Kasumi-1 (cell line): ENCODE results near the gene MYO1H.
"Not testable (repeated sequence)": the region's sequence is repeated elsewhere in the genome, so short reads cannot be mapped to it uniquely, and the experiment has no call there.

Experiments used
- DNase-seq, 2 experiments: peaks; one replicate each; lab custom pipeline; 2025; lab: John Stamatoyannopoulos, UW

MYO1H gene

GRCh38 chr12:109343677-109344076 lies 4.0 kb upstream of the MYO1H start:
- no peak for DNase-seq

DNA sequence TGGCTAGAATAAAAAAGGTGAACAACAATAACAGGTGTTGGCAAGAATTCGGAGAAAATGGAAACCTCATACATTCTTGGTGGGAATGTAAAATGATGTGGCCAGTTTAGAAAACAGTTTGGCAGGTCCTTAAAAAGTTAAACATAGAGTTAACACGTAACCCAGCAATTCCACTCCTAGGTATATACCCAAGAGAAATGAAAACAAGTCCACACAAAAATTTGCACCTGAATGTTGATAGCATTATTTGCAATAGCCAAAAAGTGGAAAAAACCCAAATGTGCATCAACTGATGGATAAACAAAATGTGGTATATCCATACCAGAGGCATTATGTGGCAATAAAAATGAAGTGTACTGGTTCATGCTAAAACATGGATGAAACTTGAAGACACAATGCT lies 2.3 kb upstream of the MYO1H start:
- no peak for DNase-seq

GRCh38 chr12:109346920-109347319 lies 780 bp upstream of the MYO1H start:
- no peak for DNase-seq

GRCh38 chr12:109352184-109352583 lies 4.5 kb downstream of the MYO1H start:
- no peak for DNase-seq

DNA sequence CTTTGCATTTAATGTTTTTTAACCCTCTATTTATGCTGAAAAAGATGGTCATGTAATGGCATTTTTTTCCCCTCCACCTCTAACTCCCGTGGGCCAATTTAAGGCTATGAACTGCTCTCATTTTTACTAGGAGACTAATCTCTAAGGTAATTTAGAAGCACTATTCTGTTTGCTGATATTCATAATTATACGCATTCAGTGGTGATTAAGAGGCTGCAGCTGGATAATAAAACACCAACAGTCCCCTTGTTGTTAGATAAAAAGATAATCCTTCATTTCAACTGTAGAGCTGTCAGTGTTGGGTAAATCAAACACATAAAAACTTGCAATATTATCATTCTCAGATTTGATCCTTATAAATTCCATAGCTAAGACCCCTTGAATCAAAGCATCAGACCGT lies 8.9 kb downstream of the MYO1H start:
- no peak for DNase-seq

DNA sequence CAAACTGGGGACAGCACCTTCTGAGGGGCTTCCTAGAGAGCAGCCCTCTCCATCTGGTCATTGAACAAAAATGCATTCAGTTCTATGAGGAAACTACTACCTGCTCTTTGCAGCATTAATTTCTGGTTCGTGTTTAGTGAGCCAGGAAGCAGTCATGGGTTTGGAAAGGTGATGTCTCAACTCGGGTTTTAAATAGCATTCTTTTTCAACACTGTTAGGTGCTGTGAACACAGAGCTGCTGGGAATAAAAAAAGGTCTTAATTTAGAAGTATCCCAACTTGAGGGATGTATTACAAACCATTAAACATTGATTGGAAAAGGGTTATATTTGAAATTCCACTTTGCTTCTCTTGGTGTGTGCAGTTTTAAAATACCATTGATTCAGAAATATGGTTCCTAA lies 9.3 kb downstream of the MYO1H start:
- no peak for DNase-seq

- DNase-seq, result no peak
Measured at GRCh38 chr12:109358154-109358869, 10.6 kb downstream of the MYO1H start.

DNA sequence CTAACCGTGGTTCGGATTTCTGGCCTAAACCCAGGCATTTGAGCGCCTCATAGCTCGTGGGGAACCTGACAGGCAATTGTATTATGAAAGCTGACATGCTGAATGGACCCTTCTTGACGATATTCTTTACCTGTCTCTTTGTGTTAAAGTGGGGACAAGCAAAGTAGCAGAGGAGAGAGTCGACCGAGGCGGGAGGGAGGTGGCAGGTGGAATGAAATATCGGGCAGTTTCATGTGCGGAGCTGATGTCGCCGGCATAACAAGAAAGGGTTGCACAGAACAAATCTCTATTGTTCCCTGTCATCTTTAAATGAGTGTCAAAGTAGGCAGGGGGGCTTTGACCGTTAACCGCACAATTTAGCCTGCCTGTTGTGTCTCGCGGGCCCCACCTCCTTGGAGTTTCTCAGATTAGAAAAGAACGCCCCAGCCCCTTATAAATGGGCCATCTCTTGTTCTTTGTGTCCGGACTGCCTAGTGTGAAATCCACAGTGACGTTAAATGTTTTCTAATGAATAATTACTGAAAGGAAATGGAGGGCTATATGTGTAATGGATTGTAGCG lies 11.5 kb downstream of the MYO1H start:
- DNase-seq, result no peak

GRCh38 chr12:109369831-109370230 lies 22.1 kb downstream of the MYO1H start:
- DNase-seq, result no peak

GRCh38 chr12:109377139-109377685 lies 29.5 kb downstream of the MYO1H start:
- no peak for DNase-seq

GRCh38 chr12:109378569-109378968 lies 30.9 kb downstream of the MYO1H start:
- no peak for DNase-seq

GRCh38 chr12:109382031-109382430 lies 34.3 kb downstream of the MYO1H start:
- DNase-seq, result no peak

GRCh38 chr12:109383240-109383639 lies 35.5 kb downstream of the MYO1H start:
- DNase-seq, result no peak

- peak; percentile 71 to 83 for DNase-seq
Measured at GRCh38 chr12:109385339-109386058, 37.8 kb downstream of the MYO1H start.

- DNase-seq, result no peak
Measured at GRCh38 chr12:109386059-109386433, 38.3 kb downstream of the MYO1H start.

DNA sequence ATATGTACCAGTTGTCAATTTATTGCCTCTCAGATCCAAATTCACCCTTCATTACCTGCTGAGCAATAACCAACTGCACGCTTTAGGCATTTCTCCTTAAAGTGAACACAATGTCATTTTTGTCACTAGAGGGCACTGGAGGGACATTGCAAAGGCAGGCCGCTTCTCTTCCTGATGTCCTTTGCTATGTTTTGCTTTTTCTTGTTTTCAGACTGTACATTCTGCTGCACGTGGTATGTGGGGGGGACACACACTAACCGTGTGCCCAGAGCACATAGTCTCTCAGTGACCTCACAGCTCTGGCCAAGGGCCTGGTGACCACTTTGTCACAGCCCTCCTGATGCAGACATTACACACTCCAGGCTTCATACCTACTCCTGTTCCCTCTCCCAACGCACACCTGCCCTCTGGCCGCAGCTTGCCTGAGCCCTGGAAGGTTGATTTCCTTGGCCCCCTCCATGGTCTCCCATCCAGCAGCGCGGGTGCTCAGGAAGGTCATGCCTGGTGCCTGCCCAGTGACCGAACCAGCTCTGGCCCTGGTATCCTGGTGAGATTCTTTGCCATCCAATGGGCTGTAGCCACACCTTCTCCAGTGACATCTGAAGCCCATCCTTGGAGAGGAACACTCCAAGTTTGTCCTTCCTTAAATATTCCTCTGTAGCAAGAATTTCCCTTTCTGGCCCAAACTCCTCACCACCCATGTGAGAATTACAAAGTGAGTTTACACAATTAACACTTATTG lies 39.9 kb downstream of the MYO1H start:
- DNase-seq, result peak; percentile 84 to 90

GRCh38 chr12:109388167-109388563 lies 40.5 kb downstream of the MYO1H start:
- DNase-seq, result no peak

DNA sequence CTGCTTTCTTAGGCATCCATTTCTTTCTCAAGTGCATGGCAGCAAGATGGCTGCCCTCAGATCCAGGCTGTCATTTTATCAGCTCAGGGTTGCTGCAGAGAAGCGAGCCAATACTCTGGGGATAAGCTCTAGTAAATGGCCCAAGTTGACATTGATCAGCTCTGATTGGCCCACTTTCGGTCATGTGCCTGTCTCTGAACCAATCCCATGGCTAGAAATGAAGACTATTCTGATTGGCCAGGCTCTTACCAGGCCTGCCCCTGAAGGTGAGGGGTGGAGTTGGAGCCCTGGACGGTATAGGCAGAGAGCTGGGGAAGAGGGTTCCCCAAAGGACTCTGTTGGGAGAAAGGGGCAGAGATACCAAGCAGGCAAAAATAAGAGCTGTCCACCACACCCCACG lies 41.4 kb downstream of the MYO1H start:
- no peak for DNase-seq

- DNase-seq, result peak; percentile 78 to 87
Measured at GRCh38 chr12:109393437-109394345, 46.0 kb downstream of the MYO1H start.

GRCh38 chr12:109394891-109395290 lies 47.2 kb downstream of the MYO1H start:
- DNase-seq, result no peak

DNA sequence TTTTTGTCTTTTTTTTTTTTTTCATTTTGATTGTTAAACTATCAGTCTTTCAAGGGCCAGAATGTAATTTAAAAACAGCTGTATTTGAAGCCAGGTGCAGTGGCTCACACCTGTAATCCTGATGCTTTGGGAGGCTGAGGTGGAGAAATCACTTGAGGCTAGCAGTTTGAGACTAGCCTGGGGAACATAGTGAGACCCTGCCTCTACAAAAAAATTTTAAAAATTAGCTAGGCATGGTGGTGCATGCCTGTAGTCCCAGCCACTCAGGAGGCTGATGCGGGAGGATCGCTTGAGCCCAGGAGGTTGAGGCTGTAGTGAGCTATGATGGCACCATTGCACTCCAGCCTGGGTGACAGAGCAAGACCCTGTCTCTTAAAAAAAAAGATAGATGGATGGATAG lies 57.1 kb downstream of the MYO1H start:
- DNase-seq, result not testable (repeated sequence)
